ENCODE measurements around the gene HECW1.

GRCh38 chr7:43112459-43112940, at the start of gene HECW1:
- no peak for TF ChIP-seq EZH2 (IDR thresholded peaks at IDR 0.05; ENCODE audit: insufficient read depth, poor library complexity, severe bottlenecking)
- no peak for TF ChIP-seq EZH2phosphoT487 (IDR thresholded peaks at IDR 0.05; ENCODE audit: insufficient read depth, low read depth)
